ENCODE measurements around the gene FSD2.
"Not testable (repeated sequence)": the region's sequence is repeated elsewhere in the genome, so short reads cannot be mapped to it uniquely, and the experiment has no call there.

The FSD2 gene

DNA sequence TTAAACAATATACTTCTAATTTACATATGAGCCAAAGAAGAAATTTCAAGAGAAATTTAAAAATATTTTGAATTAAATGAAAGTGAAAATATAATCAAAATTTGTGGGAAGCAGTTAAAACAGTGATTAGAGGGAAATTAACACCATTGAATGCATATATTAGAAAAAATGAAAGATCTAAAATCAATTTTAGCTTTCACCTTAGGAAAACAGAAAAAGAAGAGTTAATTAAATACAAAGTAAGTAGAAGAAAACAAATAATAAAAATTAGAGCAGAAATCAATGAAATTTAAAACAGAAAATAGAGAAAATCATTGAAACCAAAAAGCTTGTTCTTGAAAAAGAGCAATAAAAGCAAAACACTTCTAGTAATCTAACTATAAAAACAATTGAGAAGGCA, 57.6 kb downstream of the FSD2 start:
- peaks cover 7% of the 10 kb centered on the region for H3K36me3 Mint-ChIP-seq
- H3K27me3 Mint-ChIP-seq, result no peaks in the 10 kb centered on the region
- peak overlapping the region; percentile 15 for H3K4me3 Mint-ChIP-seq

GRCh38 chr15:82743810-82744209, 62.1 kb downstream of the FSD2 start:
- Mint-ChIP-seq H3K27me3 (no peaks in the 10 kb centered on the region), H3K36me3 (no peaks in the 10 kb centered on the region), H3K4me3 (no peak overlapping the region), H3K4me1 (peaks cover 12% of the 10 kb centered on the region), H3K9me3 (no peaks in the 10 kb centered on the region), H3K27ac (no peak overlapping the region)
- no peak for ATAC-seq

More for the DNA sequence above, 57.6 kb downstream of the FSD2 start:
- Mint-ChIP-seq H3K27ac (no peak overlapping the region), H3K9me3 (no peaks in the 10 kb centered on the region), H3K4me1 (peaks cover 45% of the 10 kb centered on the region)
- ATAC-seq, result no peak

- H3K36me3 Mint-ChIP-seq, result peaks cover 11% of the 10 kb centered on the region
- no peak overlapping the region for H3K27ac Mint-ChIP-seq
- H3K9me3 Mint-ChIP-seq, result no peaks in the 10 kb centered on the region
- no peak overlapping the region for H3K4me3 Mint-ChIP-seq
- ATAC-seq, result no peak
- H3K4me1 Mint-ChIP-seq, result peaks cover 2% of the 10 kb centered on the region
- no peaks in the 10 kb centered on the region for H3K27me3 Mint-ChIP-seq
Measured at GRCh38 chr15:82742134-82742533, 63.7 kb downstream of the FSD2 start.

GRCh38 chr15:82739086-82739485, 66.8 kb downstream of the FSD2 start:
- H3K27ac Mint-ChIP-seq, result no peak overlapping the region

DNA sequence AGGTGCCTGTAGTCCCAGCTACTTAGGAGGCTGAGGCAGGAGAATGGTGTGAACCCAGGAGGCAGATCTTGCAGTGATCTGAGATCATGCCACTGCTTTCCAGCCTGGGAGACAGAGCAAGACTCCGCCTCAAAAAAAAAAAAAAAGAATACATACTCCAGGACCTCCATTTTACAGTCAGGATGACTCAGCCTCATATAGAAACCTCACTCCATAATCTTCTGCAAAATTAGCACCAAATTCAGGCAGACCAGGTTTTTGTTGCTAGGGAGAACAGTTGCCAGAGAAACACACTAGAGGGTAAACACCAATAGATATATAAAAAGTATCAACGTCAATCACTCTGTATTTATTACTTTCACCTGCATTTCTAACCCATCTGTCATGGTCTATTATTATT, 67.9 kb downstream of the FSD2 start:
- Mint-ChIP-seq H3K4me1 (no peaks in the 10 kb centered on the region), H3K9me3 (no peaks in the 10 kb centered on the region), H3K27ac (no peak overlapping the region), H3K27me3 (no peaks in the 10 kb centered on the region), H3K4me3 (no peak overlapping the region), H3K36me3 (peaks cover 33% of the 10 kb centered on the region)
- ATAC-seq, result no peak

More at GRCh38 chr15:82739086-82739485, 66.8 kb downstream of the FSD2 start:
- H3K4me3 Mint-ChIP-seq, result no peak overlapping the region
- H3K9me3 Mint-ChIP-seq, result no peaks in the 10 kb centered on the region
- no peaks in the 10 kb centered on the region for H3K4me1 Mint-ChIP-seq
- H3K27me3 Mint-ChIP-seq, result no peaks in the 10 kb centered on the region
- no peak for ATAC-seq
- H3K36me3 Mint-ChIP-seq, result peaks cover 27% of the 10 kb centered on the region

- Mint-ChIP-seq H3K9me3 (no peaks in the 10 kb centered on the region), H3K27me3 (no peaks in the 10 kb centered on the region), H3K4me3 (no peak overlapping the region), H3K27ac (no peak overlapping the region), H3K4me1 (no peaks in the 10 kb centered on the region), H3K36me3 (peaks cover 55% of the 10 kb centered on the region)
- ATAC-seq, result no peak
Measured at GRCh38 chr15:82731527-82731926, 74.3 kb downstream of the FSD2 start.

GRCh38 chr15:82730022-82730530, 75.8 kb downstream of the FSD2 start:
- Mint-ChIP-seq H3K4me1 (no peaks in the 10 kb centered on the region), H3K4me3 (no peak overlapping the region), H3K27me3 (no peaks in the 10 kb centered on the region), H3K9me3 (no peaks in the 10 kb centered on the region), H3K36me3 (peaks cover 42% of the 10 kb centered on the region), H3K27ac (no peak overlapping the region)
- ATAC-seq, result no peak

GRCh38 chr15:82726816-82727215, 79.1 kb downstream of the FSD2 start:
- Mint-ChIP-seq H3K4me1 (no peaks in the 10 kb centered on the region), H3K9me3 (no peaks in the 10 kb centered on the region), H3K4me3 (no peak overlapping the region), H3K36me3 (peaks cover 22% of the 10 kb centered on the region), H3K27ac (no peak overlapping the region), H3K27me3 (no peaks in the 10 kb centered on the region)
- ATAC-seq, result no peak

DNA sequence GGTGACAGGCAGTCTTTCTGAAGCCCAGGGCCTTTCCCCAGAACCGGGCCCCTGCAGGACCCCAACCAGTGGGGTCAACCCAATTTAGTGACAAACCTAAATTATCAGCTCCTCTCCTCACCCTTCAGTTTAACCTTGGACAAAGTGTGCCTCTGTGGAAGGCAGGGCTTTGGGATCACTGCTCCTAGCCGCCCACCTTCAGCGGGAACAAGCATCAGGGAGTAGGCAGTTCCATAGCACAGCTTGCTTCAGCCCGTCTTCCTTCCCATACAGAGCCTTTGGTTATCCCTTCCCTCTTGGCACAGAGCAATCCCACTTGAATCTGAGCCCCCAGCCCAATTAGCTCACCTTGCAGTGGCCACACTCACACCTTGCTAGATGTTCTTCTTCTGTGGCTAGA, 90.9 kb downstream of the FSD2 start:
- Mint-ChIP-seq H3K4me3 (no peak overlapping the region), H3K36me3 (no peaks in the 10 kb centered on the region), H3K27ac (no peak overlapping the region), H3K9me3 (peaks cover 11% of the 10 kb centered on the region), H3K27me3 (peaks cover 55% of the 10 kb centered on the region), H3K4me1 (peaks cover 6% of the 10 kb centered on the region)
- ATAC-seq, result no peak

- Mint-ChIP-seq H3K27me3 (peaks cover 56% of the 10 kb centered on the region), H3K27ac (no peak overlapping the region), H3K4me3 (no peak overlapping the region), H3K4me1 (peaks cover 6% of the 10 kb centered on the region), H3K9me3 (peaks cover 11% of the 10 kb centered on the region), H3K36me3 (no peaks in the 10 kb centered on the region)
- ATAC-seq, result no peak
Measured at GRCh38 chr15:82714016-82714415, 91.9 kb downstream of the FSD2 start.

GRCh38 chr15:82712036-82712435, 93.8 kb downstream of the FSD2 start:
- H3K9me3 Mint-ChIP-seq, result peaks cover 6% of the 10 kb centered on the region
- no peaks in the 10 kb centered on the region for H3K36me3 Mint-ChIP-seq
- H3K4me3 Mint-ChIP-seq, result no peak overlapping the region
- no peak for ATAC-seq
- peaks cover 56% of the 10 kb centered on the region for H3K27me3 Mint-ChIP-seq
- no peak overlapping the region for H3K27ac Mint-ChIP-seq
- peaks cover 6% of the 10 kb centered on the region for H3K4me1 Mint-ChIP-seq

- H3K9me3 Mint-ChIP-seq, result no peaks in the 10 kb centered on the region
- no peak overlapping the region for H3K4me3 Mint-ChIP-seq
- no peak overlapping the region for H3K27ac Mint-ChIP-seq
- no peaks in the 10 kb centered on the region for H3K36me3 Mint-ChIP-seq
- H3K27me3 Mint-ChIP-seq, result peaks cover 56% of the 10 kb centered on the region
- peaks cover 6% of the 10 kb centered on the region for H3K4me1 Mint-ChIP-seq
- ATAC-seq, result no peak
Measured at GRCh38 chr15:82710926-82711490, 94.9 kb downstream of the FSD2 start.

GRCh38 chr15:82710208-82710555, 95.7 kb downstream of the FSD2 start:
- peaks cover 6% of the 10 kb centered on the region for H3K4me1 Mint-ChIP-seq
- H3K36me3 Mint-ChIP-seq, result no peaks in the 10 kb centered on the region
- H3K9me3 Mint-ChIP-seq, result no peaks in the 10 kb centered on the region
- H3K27me3 Mint-ChIP-seq, result peaks cover 49% of the 10 kb centered on the region
- no peak overlapping the region for H3K27ac Mint-ChIP-seq
- ATAC-seq, result no peak
- no peak overlapping the region for H3K4me3 Mint-ChIP-seq

DNA sequence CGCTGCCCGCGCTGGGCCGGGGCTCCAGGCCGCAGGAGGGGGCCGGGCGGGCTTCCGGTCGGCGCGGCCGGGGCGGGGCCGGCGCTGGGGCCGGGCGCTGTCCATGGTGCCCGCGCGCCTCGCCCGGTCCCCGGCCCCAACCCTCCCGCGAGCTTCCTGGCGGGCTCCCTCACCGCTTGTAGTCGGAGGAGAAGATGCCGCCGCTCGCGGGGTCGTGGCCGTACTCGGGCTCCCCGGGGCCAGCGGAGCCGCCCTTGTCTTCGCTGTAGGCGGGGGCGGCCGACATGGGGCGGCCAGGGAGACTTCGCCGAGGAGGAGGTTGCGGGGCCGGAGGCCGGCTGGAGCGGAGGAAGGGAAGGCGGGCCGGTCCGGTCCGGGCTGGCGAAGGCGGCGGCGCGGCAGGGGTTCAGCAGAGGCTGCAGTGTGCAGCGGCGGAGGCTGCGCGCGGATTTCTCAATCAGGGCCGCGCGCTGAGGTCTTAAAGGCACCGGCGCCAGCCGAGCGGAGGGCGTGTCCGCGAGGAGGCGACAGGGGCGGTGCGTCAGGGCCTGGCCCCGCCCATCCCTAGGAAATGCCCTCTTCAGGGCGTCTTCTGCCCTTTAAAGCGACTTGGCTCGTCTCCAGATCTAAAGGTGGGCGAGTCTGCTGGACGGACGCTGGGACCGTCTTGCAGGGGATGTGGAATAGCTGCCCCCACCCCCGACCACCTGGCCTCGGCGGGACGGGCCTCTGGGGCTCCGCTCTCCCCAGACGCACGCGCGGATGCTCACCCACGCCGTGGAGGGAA, 96.3 kb downstream of the FSD2 start, which contains the start of gene AP3B2:
AP3B2 (minus strand) TSS at position 455 of the 787 bp plus-strand sequence; CDS start at position 286, 169 bp downstream.
- Mint-ChIP-seq H3K36me3 (no peaks in the 10 kb centered on the region), H3K4me3 (peak within 1 kb of the TSS; percentile 70), H3K4me1 (peaks cover 6% of the 10 kb centered on the region), H3K27me3 (peaks cover 43% of the 10 kb centered on the region), H3K9me3 (no peaks in the 10 kb centered on the region), H3K27ac (no peak within 1 kb of the TSS)
- ATAC-seq, result peak; percentile 94

DNA sequence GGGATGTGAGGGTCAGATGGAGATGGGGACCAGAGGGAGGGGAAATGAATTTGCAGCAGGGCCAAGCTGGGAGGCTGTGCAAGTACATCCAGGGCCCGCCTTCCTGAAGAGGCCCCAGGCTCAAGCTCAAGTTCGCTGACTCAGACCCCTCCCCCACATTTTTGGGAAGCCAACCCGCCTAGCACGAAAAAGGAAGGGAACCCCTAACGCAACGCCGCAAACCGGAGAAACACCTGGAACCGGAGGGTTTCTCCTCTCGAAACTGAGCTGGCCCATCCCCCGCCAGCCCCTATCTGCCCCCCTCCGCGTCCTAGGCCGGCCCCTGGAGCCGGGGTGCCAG, 96.8 kb downstream of the FSD2 start:
- Mint-ChIP-seq H3K27ac (no peak overlapping the region), H3K27me3 (peaks cover 37% of the 10 kb centered on the region), H3K4me1 (peaks cover 6% of the 10 kb centered on the region), H3K36me3 (no peaks in the 10 kb centered on the region), H3K9me3 (no peaks in the 10 kb centered on the region), H3K4me3 (no peak overlapping the region)
- ATAC-seq, result no peak

GRCh38 chr15:82705856-82706255, 100.0 kb downstream of the FSD2 start:
- not testable (repeated sequence) for H3K36me3 Mint-ChIP-seq, ATAC-seq, H3K4me3 Mint-ChIP-seq, H3K9me3 Mint-ChIP-seq, H3K27me3 Mint-ChIP-seq, H3K27ac Mint-ChIP-seq, H3K4me1 Mint-ChIP-seq

Data from stimulated activated memory B cell treated with anti-CD40 and anti-IgM and Interleukin-4, amounts not matched to agents 10 μg/mL and 1 μg/mL and 100 μg/mL, for 72 hours (primary cell).